ENCODE results near the gene UTP4.

- TF ChIP-seq CTCF (IDR thresholded peaks at IDR 0.05) (no peak), POLR2AphosphoS5 (IDR thresholded peaks at IDR 0.05; ENCODE audit: low read depth, low read length) (no peak), SIN3A (IDR thresholded peaks at IDR 0.05; ENCODE audit: borderline replicate concordance, insufficient read depth, low read depth, low read length) (no peak)
Observed at GRCh38 chr16:69111876-69112230, 20.6 kb upstream of the UTP4 start.

Data from Panc1 (cell line).